ENCODE data around the gene HSPBAP1. TPM values are rescaled to one million over a fixed set of nuclear protein-coding genes. Genes with fewer than 3 reads are reported as not detected.

Gene HSPBAP1
- total RNA-seq, 4 donors from 2014 or later = 9.6 to 19.0 (median 11.0) TPM

- DNase-seq (ENCODE audit: low spot score in 2 of 2) = no peak
- TF ChIP-seq CTCF (IDR thresholded peaks at IDR 0.05) = no peak
- no peak for TF ChIP-seq POLR2A (IDR thresholded peaks at IDR 0.05)
- intact Hi-C loops (cut with DNase I; ENCODE audit: low total_unique reads) = no loop called here
- 72 to 78% methylated on average over 3 of the region's 3 CpGs for WGBS, 2 donors
- no peak overlapping the region for H3K4me3 ChIP-seq (ENCODE audit: low read depth, poor library complexity, severe bottlenecking)
These were observed 25.9 kb downstream of the HSPBAP1 start for GRCh38 chr3:122767540-122768372.

DNA sequence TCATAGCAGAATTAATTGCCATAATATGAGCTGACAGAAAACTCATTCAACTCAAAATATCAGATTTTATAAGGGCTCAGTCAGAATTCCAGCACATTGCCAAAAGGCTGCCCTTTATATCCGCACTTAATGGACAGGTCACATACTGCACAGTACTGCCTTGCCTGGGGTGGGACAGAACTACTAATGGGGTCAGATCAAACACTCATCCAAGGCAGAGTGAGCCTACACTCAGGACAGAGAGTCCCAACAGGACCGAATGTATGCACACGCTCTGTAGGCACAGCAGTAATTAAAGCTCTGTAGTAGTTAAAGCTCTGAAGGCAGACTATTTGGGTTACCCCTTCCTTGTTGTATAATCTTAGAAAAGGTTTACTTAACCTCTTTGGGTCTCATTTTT lies 27.2 kb downstream of the HSPBAP1 start:
- TF ChIP-seq CTCF (IDR thresholded peaks at IDR 0.05) = no peak
- no peak for TF ChIP-seq POLR2A (IDR thresholded peaks at IDR 0.05)
- WGBS, 2 donors = 97 to 98% methylated on average over 3 of the region's 3 CpGs
- intact Hi-C loops (cut with DNase I; ENCODE audit: low total_unique reads) = no loop called here
- DNase-seq (ENCODE audit: low spot score in 2 of 2) = no peak
- H3K4me3 ChIP-seq (ENCODE audit: low read depth, poor library complexity, severe bottlenecking) = no peak overlapping the region

GRCh38 chr3:122760453-122761271 lies 33.0 kb downstream of the HSPBAP1 start:
- intact Hi-C loops (cut with DNase I; ENCODE audit: low total_unique reads) = no loop called here
- TF ChIP-seq CTCF (IDR thresholded peaks at IDR 0.05) (no peak), POLR2A (IDR thresholded peaks at IDR 0.05) (no peak)
- H3K4me3 ChIP-seq (ENCODE audit: low read depth, poor library complexity, severe bottlenecking) = no peak overlapping the region
- no peak for DNase-seq (ENCODE audit: low spot score in 2 of 2)
- WGBS, 2 donors = 80 to 86% methylated on average over 3 of the region's 3 CpGs

DNA sequence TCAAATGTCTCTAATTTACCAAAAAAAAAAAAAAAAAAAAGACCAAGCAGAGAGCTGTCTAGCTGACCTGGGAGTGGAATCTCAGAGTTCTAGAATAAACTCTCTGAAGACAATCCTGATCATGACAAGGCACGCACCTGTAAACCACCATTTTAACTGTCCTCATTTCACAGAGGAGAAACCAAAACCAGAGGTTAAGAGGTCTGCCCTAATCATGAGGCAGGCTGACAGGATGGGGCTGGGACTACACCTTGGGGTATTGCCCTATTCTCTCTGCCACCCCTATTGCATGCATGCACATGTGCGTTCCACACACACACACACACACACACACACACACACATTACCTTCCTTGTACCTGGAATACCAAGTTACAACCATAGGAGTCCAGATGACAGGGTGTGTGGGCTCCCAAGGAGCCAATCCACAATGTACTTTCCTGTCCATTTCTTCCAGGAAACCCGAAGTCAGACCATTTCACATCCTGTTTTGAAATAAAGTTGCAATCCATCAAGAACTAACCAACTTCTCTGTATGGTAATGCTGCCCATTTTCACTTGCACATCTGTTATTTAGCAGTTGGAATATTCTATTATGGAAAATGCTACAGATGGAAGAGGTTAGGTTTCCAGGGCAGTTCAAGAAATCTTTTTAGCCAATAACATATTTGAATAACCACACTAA lies 34.6 kb downstream of the HSPBAP1 start:
- TF ChIP-seq CTCF (IDR thresholded peaks at IDR 0.05) = no peak
- no peak for TF ChIP-seq POLR2A (IDR thresholded peaks at IDR 0.05)
- DNase-seq (ENCODE audit: low spot score in 2 of 2) = no peak
- intact Hi-C loops (cut with DNase I; ENCODE audit: low total_unique reads) = loop anchor here (10.0 kb wide), 1 partner anchor 276 kb away; no protein-coding TSS in a partner anchor
- 70 to 84% methylated on average over 3 of the region's 3 CpGs for WGBS, 2 donors
- no peak overlapping the region for H3K4me3 ChIP-seq (ENCODE audit: low read depth, poor library complexity, severe bottlenecking)

GRCh38 chr3:122755491-122755890 lies 38.1 kb downstream of the HSPBAP1 start:
- TF ChIP-seq CTCF (IDR thresholded peaks at IDR 0.05) = no peak
- TF ChIP-seq POLR2A (IDR thresholded peaks at IDR 0.05) = no peak
- no peak for DNase-seq (ENCODE audit: low spot score in 2 of 2)
- H3K4me3 ChIP-seq (ENCODE audit: low read depth, poor library complexity, severe bottlenecking) = no peak overlapping the region
- WGBS, 2 donors = 91 to 92% methylated on average over 2 of the region's 2 CpGs
- intact Hi-C loops (cut with DNase I; ENCODE audit: low total_unique reads) = loop anchor here (10.0 kb wide), 1 partner anchor 279 kb away; no protein-coding TSS in a partner anchor
